A673 (cell line): Measurements from ENCODE around the gene ZDHHC1. TPM values are rescaled to one million over a fixed set of nuclear protein-coding genes. Genes with fewer than 3 reads are reported as not detected.

Experiments
- BruUV-seq: library from RNA; stranded (reverse); fragments of 400-500 nt; replicated peaks from 2 replicates; lab custom pipeline; 2021; lab: Mats Ljungman, UMichigan
- CTCF ChIA-PET: fragments of 300-600 bp; sonication (Branson Sonifier 250); formaldehyde crosslinking; loops from one replicate; lab custom pipeline; 2022; ENCODE audit warnings: antibody characterized with exemption; lab: Charles Lee
- POLR2A ChIA-PET: fragments of 300-600 bp; sonication (Branson Sonifier 250); formaldehyde crosslinking; loops from one replicate; lab custom pipeline; 2022; ENCODE audit warnings: antibody characterized with exemption; ENCODE audit not compliant: low non-redundant PET; lab: Charles Lee
- DNase-seq: peaks from one replicate; pipeline ENCODE4 v3.0.0-alpha.2; 2015; ENCODE audit warnings: low spot score
- H3K27ac ChIP-seq: fragments of 200-600 bp; sonication (generic); 2 replicates; pipeline ENCODE4 v1.5.1; 2016; ENCODE audit warnings: mixed run types, low read depth, mild to moderate bottlenecking, mixed read lengths, antibody characterized with exemption, low read length; ENCODE audit not compliant: poor library complexity, severe bottlenecking
- H3K27me3 ChIP-seq: fragments of 200-600 bp; sonication (generic); replicated peaks from 2 replicates; pipeline ENCODE4 v1.6.1; 2017; ENCODE audit warnings: mixed run types, low read depth, mild to moderate bottlenecking, mixed read lengths, antibody characterized with exemption, low read length; ENCODE audit not compliant: insufficient read depth, poor library complexity
- H3K36me3 ChIP-seq: fragments of 200-600 bp; sonication (generic); 2 replicates; pipeline ENCODE4 v1.6.1; 2016; ENCODE audit warnings: mixed run types, mild to moderate bottlenecking, mixed read lengths, antibody characterized with exemption, low read length; ENCODE audit not compliant: insufficient read depth, poor library complexity, severe bottlenecking
- H3K4me1 ChIP-seq: fragments of 200-600 bp; sonication (generic); 2 replicates; pipeline ENCODE4 v1.6.1; 2017; ENCODE audit warnings: mixed run types, mild to moderate bottlenecking, mixed read lengths, antibody characterized with exemption, low read length; ENCODE audit not compliant: insufficient read depth, poor library complexity, severe bottlenecking
- H3K4me3 ChIP-seq: fragments of 200-600 bp; sonication (generic); 2 replicates; pipeline ENCODE4 v1.5.1; 2016; ENCODE audit warnings: low read depth, mixed run types, mild to moderate bottlenecking, mixed read lengths, low read length; ENCODE audit not compliant: poor library complexity, severe bottlenecking
- H3K9me3 ChIP-seq: fragments of 200-600 bp; sonication (generic); 2 replicates; pipeline ENCODE4 v1.6.1; 2016; ENCODE audit warnings: mixed run types, low read depth, mild to moderate bottlenecking, mixed read lengths, antibody characterized with exemption, low read length; ENCODE audit not compliant: poor library complexity, severe bottlenecking
- CTCF ChIP-seq: fragments of 300-800, 200-600 bp; sonication (generic); conservative IDR thresholded peaks from 2 replicates; pipeline ENCODE4 v1.5.1; 2017; ENCODE audit warnings: low read depth, mild to moderate bottlenecking, antibody characterized with exemption, low read length, moderate library complexity, mixed read lengths
- EZH2 ChIP-seq: fragments of 200-600 bp; sonication (generic); IDR thresholded peaks from 2 replicates; pipeline ENCODE4 v1.6.1; 2017; ENCODE audit warnings: borderline replicate concordance, low read depth, mild to moderate bottlenecking, mixed read lengths, antibody characterized with exemption, low read length; ENCODE audit not compliant: poor library complexity, severe bottlenecking
- intact Hi-C: fragments of 100-400 bp; cut with micrococcal nuclease; formaldehyde crosslinking; loops from one replicate; pipeline ENCODE4 v1.10.0; 2022; ENCODE audit not compliant: unreplicated experiment
- total RNA-seq: library from RNA; stranded (reverse); gene quantifications from 2 replicates; pipeline ENCODE4 v1.2.3, GENCODE V29; 2021

Gene ZDHHC1
- total RNA-seq, 1 experiment from 2014 or later = 5.3 TPM

GRCh38 chr16:67463059-67463458 lies 46.8 kb upstream of the ZDHHC1 start:
- Histone ChIP-seq H3K9me3 (no peaks in the 10 kb centered on the region), H3K27ac (no peak overlapping the region), H3K27me3 (no peaks in the 10 kb centered on the region), H3K36me3 (no peaks in the 10 kb centered on the region), H3K4me3 (no peak overlapping the region), H3K4me1 (peaks cover 7% of the 10 kb centered on the region)
- POLR2A ChIA-PET = no interaction called here
- DNase-seq = no peak
- no TSS peak for BruUV-seq
- TF ChIP-seq EZH2 (no peak), CTCF (no peak)
- CTCF ChIA-PET = no interaction called here
- intact Hi-C loops = no loop called here

- no peaks in the 10 kb centered on the region for H3K36me3 ChIP-seq
- H3K4me3 ChIP-seq = no peak overlapping the region
- no TSS peak for BruUV-seq
- ChIA-PET CTCF (interaction anchor here (0.6 kb wide), 1 partner anchor 422 kb away, joined by 4 read pairs; no protein-coding TSS in a partner anchor), POLR2A (no interaction called here)
- intact Hi-C loops = no loop called here
- no peak for TF ChIP-seq CTCF
- no peak for TF ChIP-seq EZH2
- no peak overlapping the region for H3K27ac ChIP-seq
- H3K4me1 ChIP-seq = peaks cover 7% of the 10 kb centered on the region
- H3K9me3 ChIP-seq = no peaks in the 10 kb centered on the region
- H3K27me3 ChIP-seq = no peaks in the 10 kb centered on the region
- no peak for DNase-seq
Observed at GRCh38 chr16:67462279-67462655, 46.0 kb upstream of the ZDHHC1 start.

GRCh38 chr16:67461600-67462278 lies 45.5 kb upstream of the ZDHHC1 start:
- Histone ChIP-seq H3K4me3 (no peak overlapping the region), H3K27ac (no peak overlapping the region), H3K27me3 (no peaks in the 10 kb centered on the region), H3K36me3 (no peaks in the 10 kb centered on the region), H3K4me1 (peaks cover 7% of the 10 kb centered on the region), H3K9me3 (no peaks in the 10 kb centered on the region)
- CTCF ChIA-PET = interaction anchor here (0.6 kb wide), 1 partner anchor 422 kb away, joined by 4 read pairs; no protein-coding TSS in a partner anchor
- no peak for DNase-seq
- TF ChIP-seq EZH2 (no peak), CTCF (no peak)
- intact Hi-C loops = no loop called here
- no TSS peak for BruUV-seq
- POLR2A ChIA-PET = no interaction called here
